ENCODE measurements around the gene BCAS3.

The BCAS3 gene

DNA sequence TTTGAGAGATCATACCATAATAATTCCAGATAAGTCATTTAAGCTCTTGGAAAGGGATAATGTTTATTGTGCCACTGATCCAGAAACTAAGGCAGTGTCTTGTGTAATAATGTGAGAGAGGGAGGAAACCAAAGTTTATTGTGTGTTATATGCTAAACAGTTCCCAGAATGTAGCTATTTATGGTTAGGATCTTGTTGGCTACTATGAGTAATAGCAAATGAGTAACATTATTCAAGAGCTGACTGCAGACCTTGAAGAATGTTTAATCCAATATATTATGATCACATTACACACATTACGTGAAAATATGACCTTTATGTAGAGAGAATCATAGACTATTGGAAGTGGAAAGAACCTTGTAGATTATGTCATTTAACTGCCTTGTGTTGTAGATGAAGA, 139.5 kb downstream of the BCAS3 start:
- no peak for DNase-seq (ENCODE audit: low spot score)
- TF ChIP-seq, protein P1, sequence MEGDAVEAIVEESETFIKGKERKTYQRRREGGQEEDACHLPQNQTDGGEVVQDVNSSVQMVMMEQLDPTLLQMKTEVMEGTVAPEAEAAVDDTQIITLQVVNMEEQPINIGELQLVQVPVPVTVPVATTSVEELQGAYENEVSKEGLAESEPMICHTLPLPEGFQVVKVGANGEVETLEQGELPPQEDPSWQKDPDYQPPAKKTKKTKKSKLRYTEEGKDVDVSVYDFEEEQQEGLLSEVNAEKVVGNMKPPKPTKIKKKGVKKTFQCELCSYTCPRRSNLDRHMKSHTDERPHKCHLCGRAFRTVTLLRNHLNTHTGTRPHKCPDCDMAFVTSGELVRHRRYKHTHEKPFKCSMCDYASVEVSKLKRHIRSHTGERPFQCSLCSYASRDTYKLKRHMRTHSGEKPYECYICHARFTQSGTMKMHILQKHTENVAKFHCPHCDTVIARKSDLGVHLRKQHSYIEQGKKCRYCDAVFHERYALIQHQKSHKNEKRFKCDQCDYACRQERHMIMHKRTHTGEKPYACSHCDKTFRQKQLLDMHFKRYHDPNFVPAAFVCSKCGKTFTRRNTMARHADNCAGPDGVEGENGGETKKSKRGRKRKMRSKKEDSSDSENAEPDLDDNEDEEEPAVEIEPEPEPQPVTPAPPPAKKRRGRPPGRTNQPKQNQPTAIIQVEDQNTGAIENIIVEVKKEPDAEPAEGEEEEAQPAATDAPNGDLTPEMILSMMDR (IDR thresholded peaks at IDR 0.05; ENCODE audit: extremely low read depth, missing control alignments), result no peak

DNA sequence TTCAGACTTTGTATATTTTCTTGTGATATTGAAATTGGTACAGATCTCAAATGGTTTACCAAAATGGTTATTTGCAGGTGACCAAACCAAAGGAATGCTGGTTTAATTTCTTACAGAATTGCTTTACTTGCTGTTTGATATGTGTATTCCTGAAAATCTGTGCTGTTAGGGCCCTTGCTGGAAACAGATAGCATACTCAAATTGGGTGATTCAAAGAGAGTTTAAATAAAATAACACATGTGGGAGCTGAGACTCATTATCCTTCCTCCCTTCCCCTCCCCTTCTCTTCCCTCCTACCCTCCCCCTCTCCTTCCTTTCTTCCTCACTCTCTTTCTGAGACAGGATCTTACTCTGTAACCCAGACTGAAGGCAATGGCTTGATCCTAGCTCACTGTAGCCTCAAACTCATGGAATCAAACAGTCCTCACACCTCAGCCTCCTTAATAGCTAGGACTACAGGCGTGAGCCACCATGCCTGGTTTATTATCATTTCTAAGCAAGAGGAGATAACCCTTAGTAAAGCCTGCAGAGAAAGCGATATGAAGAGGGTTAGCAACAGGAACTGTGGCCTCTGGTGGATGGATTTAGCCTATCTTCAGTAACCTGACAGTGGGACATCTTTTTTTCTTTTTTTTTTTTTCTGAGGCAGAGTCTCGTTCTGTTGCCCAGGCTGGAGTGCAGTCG, 141.9 kb downstream of the BCAS3 start:
- DNase-seq (ENCODE audit: low spot score), result no peak
- TF ChIP-seq, protein P1 (IDR thresholded peaks at IDR 0.05; ENCODE audit: extremely low read depth, missing control alignments), result no peak

DNA sequence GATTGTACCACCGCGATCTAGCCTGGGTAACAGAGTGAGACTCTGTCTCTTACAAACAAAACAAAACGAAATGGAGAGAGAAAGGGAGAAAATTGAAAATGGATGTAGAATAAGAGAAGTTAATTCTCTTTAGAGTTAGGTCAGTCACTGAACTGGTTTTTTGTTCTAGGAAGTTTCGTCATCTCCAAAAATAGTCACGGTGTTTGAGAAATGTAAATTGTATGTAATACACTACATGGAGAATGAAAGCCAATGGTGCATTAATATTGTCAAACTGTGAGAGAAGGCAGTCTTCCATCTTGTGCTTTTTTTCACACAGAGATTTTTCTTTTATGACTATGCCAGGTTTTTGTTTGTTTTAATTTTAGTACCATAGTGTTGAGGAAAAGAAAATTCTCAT, 145.9 kb downstream of the BCAS3 start:
- DNase-seq (ENCODE audit: low spot score), result no peak
- TF ChIP-seq, protein P1 (IDR thresholded peaks at IDR 0.05; ENCODE audit: extremely low read depth, missing control alignments), result no peak

DNA sequence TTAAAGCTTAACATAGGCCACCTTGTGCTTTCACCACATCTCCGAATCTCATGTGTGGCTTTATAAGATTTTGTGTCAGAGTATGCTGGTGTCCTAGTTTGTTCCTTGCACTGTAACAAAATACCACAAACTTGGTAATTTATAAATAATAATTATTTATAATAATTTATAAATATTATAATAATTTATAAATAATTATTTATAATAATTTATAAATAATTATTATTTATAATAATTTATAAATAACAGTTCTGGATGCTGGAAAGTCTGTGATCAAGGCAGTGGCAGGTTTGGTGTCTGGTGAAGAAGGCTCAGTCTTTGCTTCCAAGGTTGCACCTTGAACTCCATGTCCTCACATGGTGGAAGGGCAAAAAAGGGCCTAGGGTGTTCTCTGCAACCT, 147.7 kb downstream of the BCAS3 start:
- TF ChIP-seq, protein P1 (IDR thresholded peaks at IDR 0.05; ENCODE audit: extremely low read depth, missing control alignments), result no peak
- DNase-seq (ENCODE audit: low spot score), result no peak

DNA sequence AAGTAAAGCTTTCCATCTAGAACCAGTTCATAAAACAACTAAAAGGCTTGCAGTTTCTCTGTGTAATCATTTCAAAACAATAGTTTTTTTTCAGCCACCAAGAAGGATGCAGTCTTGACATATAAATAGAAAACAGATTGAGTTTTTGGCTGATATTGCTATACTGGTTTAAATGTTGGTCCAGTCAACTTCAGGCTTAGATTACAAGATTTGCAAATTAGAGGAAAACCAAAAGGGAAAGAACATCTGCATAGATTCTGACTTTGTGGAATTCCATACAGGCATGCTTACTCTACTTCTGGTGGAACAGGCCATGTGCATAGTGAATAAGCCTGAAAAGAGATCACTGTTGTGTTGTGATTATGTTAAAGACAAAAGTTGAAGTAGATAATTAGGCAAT, 150.3 kb downstream of the BCAS3 start:
- no peak for DNase-seq (ENCODE audit: low spot score)
- TF ChIP-seq, protein P1 (IDR thresholded peaks at IDR 0.05; ENCODE audit: extremely low read depth, missing control alignments), result no peak

DNA sequence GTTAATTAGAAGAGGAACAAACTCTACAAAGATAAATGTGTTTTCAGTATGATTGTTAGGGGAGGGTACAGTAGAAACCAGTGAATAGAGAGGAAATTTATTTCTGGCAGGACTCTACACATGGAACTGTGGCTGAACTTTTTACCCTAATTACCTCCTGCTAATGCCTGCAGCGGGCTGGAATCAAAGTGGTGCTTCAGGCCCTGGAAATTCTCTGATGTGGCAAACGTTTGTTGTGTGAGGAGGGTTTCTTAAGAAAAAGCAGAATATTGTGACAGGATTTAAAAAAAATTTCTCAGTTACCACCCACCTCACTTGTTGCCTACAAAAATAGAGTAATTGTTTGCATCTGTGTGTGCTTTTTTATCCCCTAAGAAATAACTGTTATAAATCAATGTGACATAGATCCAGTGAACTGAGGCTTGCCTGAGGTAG, 154.5 kb downstream of the BCAS3 start:
- TF ChIP-seq, protein P1 (IDR thresholded peaks at IDR 0.05; ENCODE audit: extremely low read depth, missing control alignments), result no peak
- DNase-seq (ENCODE audit: low spot score), result no peak

DNA sequence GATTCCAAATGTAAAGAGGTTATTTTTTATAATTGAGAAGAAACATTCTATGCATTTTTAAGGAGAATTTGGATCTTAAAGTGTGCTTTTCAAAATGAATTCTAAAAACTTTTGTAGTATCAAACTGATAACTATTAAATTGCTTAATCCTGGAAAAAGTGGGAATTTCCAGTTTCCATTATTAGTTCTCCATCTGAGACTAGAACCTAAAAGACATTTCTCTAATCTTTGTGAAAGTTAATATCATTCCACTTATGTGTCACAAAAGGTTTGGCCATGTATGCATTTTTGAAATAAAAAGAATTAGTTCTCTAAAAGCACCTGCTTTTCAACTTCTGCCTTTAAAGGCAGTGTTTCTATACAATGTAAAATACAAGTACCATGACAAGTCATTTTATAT, 155.0 kb downstream of the BCAS3 start:
- TF ChIP-seq, protein P1 (IDR thresholded peaks at IDR 0.05; ENCODE audit: extremely low read depth, missing control alignments), result no peak

More for the DNA sequence above, 155.0 kb downstream of the BCAS3 start:
- DNase-seq (ENCODE audit: low spot score), result no peak

All from GM20000 (cell line).